A549 (cell line): Measurements from ENCODE around the gene TFAP2C. TPM values are rescaled to one million over a fixed set of nuclear protein-coding genes. Genes with fewer than 3 reads are reported as not detected.

Source experiments
- ATAC-seq, 2 experiments: fragments of 200-7000 bp in 1 of 2; fragments of >200 bp in 1 of 2; cut with Nextera tagmentation in 1 of 2; cut with Tn5 transposase in 1 of 2; 3 replicates each; pipeline versions ENCODE4 v1.8.0 to v1.9.1; 2018 to 2020; ENCODE audit warnings: mild to moderate bottlenecking in 1 of 2, moderate library complexity in 1 of 2
- CTCF ChIA-PET: fragments of 300-600 bp; sonication (Branson Sonifier 250); formaldehyde crosslinking; extraction: SDS; loops from one replicate; lab custom pipeline; 2021; ENCODE audit warnings: antibody characterized with exemption, inconsistent platforms; lab: Yijun Ruan, JAX
- POLR2A ChIA-PET: fragments of 350-600 bp; formaldehyde crosslinking; extraction: SDS; loops from one replicate; lab custom pipeline; 2021; ENCODE audit warnings: antibody characterized with exemption, inconsistent platforms; lab: Yijun Ruan, JAX
- DNase-seq, 2 experiments: peaks; one replicate each; pipeline versions ENCODE4 v3.0.0 to v3.0.0-alpha.2; 2011 to 2016; ENCODE audit warnings: low read depth in 1 of 2, low spot score in 1 of 2
- FAIRE-seq: peaks from 2 replicates; lab custom pipeline; 2011; peaks lifted over from hg19 to GRCh38; lab: Jason Lieb, UNC
- H3K27ac ChIP-seq, 2 experiments: fragments of >200 bp; sonication (Bioruptor Twin); formaldehyde crosslinking; 3 replicates each; pipeline ENCODE4 v1.5.1; 2016 to 2017
- H3K4me1 ChIP-seq: fragments of >200 bp; sonication (Bioruptor Twin); formaldehyde crosslinking; 3 replicates; pipeline ENCODE4 v1.6.1; 2016
- H3K4me2 ChIP-seq: fragments of >200 bp; sonication (Bioruptor Twin); formaldehyde crosslinking; 3 replicates; pipeline ENCODE4 v1.6.1; 2016
- H3K4me3 ChIP-seq: fragments of >200 bp; sonication (Bioruptor Twin); formaldehyde crosslinking; 3 replicates; pipeline ENCODE4 v1.5.1; 2016
- H3K9me3 ChIP-seq: fragments of >200 bp; sonication (Bioruptor Twin); formaldehyde crosslinking; 3 replicates; pipeline ENCODE4 v1.6.1; 2016
- BCL3 ChIP-seq: fragments of >200 bp; sonication (Bioruptor Twin); formaldehyde crosslinking; IDR thresholded peaks from 3 replicates; pipeline ENCODE4 v1.6.1; 2016
- BHLHE40 ChIP-seq: IDR thresholded peaks from 2 replicates; pipeline ENCODE4 v1.6.1; 2012; ENCODE audit warnings: low read depth, low read length, inconsistent platforms
- CBX8 ChIP-seq: fragments of 200-600 bp; sonication (generic); IDR thresholded peaks from 2 replicates; pipeline ENCODE4 v1.6.1; 2016
- CHD2 ChIP-seq: fragments of 150-350 bp; IDR thresholded peaks from 2 replicates; pipeline ENCODE4 v1.6.1; 2014; ENCODE audit warnings: low read length; ENCODE audit not compliant: partially characterized antibody
- CTCF ChIP-seq: fragments of >200 bp; sonication (Bioruptor Twin); formaldehyde crosslinking; IDR thresholded peaks from 3 replicates; pipeline ENCODE4 v1.5.1; 2016
- E2F6 ChIP-seq: IDR thresholded peaks from 2 replicates; pipeline ENCODE4 v1.6.1; 2012; ENCODE audit warnings: low read depth, borderline replicate concordance
- EHMT2 ChIP-seq: fragments of 200-600 bp; sonication (generic); IDR thresholded peaks from 2 replicates; pipeline ENCODE4 v1.6.1; 2016; ENCODE audit warnings: antibody characterized with exemption, low read depth, mild to moderate bottlenecking, moderate library complexity
- ESRRA ChIP-seq: fragments of 150-350 bp; IDR thresholded peaks from 2 replicates; pipeline ENCODE4 v1.6.1; 2014; ENCODE audit warnings: mild to moderate bottlenecking, low read length, borderline replicate concordance
- GATA3 ChIP-seq: IDR thresholded peaks from 2 replicates; pipeline ENCODE4 v1.6.1; 2012; ENCODE audit warnings: borderline replicate concordance
- JUN ChIP-seq, 2 experiments: fragments of >200 bp; sonication (Bioruptor Twin); formaldehyde crosslinking; IDR thresholded peaks; 2 replicates in 1 of 2; 3 replicates in 1 of 2; pipeline ENCODE4 v1.6.1; 2016 to 2017
- JUNB ChIP-seq: fragments of >200 bp; sonication (Bioruptor Twin); formaldehyde crosslinking; IDR thresholded peaks from 2 replicates; pipeline ENCODE4 v1.6.1; 2016
- KDM1A ChIP-seq: fragments of 200-600 bp; sonication (generic); IDR thresholded peaks from 2 replicates; pipeline ENCODE4 v1.6.1; 2016; ENCODE audit warnings: low read depth, mild to moderate bottlenecking
- KDM5A ChIP-seq: fragments of 200-600 bp; sonication (generic); IDR thresholded peaks from 2 replicates; pipeline ENCODE4 v1.6.1; 2016; ENCODE audit warnings: antibody characterized with exemption, mild to moderate bottlenecking
- MAFK ChIP-seq: fragments of 450-650 bp; IDR thresholded peaks from 2 replicates; pipeline ENCODE4 v1.6.1; 2014; ENCODE audit not compliant: partially characterized antibody
- MAX ChIP-seq: IDR thresholded peaks from 2 replicates; pipeline ENCODE4 v1.6.1; 2012
- MYC ChIP-seq: IDR thresholded peaks from 2 replicates; pipeline ENCODE4 v1.6.1; 2012; ENCODE audit warnings: mild to moderate bottlenecking, inconsistent platforms, low read length, improper control_type of control experiment, borderline replicate concordance
- NFE2L2 ChIP-seq: fragments of 150-350 bp; conservative IDR thresholded peaks from 2 replicates; pipeline ENCODE4 v1.6.1; 2014; ENCODE audit warnings: low read length
- NR3C1 ChIP-seq: fragments of >200 bp; sonication (Bioruptor Twin); formaldehyde crosslinking; IDR thresholded peaks from 3 replicates; pipeline ENCODE4 v1.6.1; 2017
- POLR2AphosphoS2 ChIP-seq: conservative IDR thresholded peaks from 2 replicates; pipeline ENCODE4 v1.6.1; 2012; ENCODE audit warnings: low read length, improper control_type of control experiment, inconsistent platforms
- RCOR1 ChIP-seq: fragments of 150-350 bp; IDR thresholded peaks from 2 replicates; pipeline ENCODE4 v1.6.1; 2014; ENCODE audit warnings: antibody characterized with exemption, low read length, low read depth
- REST ChIP-seq: fragments of 200-600 bp; sonication (generic); IDR thresholded peaks from 2 replicates; pipeline ENCODE4 v1.6.1; 2016; ENCODE audit warnings: antibody characterized with exemption, mild to moderate bottlenecking, moderate library complexity
- RNF2 ChIP-seq: fragments of 200-600 bp; sonication (generic); IDR thresholded peaks from 2 replicates; pipeline ENCODE4 v1.6.1; 2016; ENCODE audit warnings: low read depth, mild to moderate bottlenecking, antibody characterized with exemption, moderate library complexity, borderline replicate concordance
- SMC3 ChIP-seq: fragments of >200 bp; sonication (Bioruptor Twin); formaldehyde crosslinking; IDR thresholded peaks from 3 replicates; pipeline ENCODE4 v1.6.1; 2018; ENCODE audit warnings: inconsistent platforms
- SREBF2 ChIP-seq: fragments of 450-650 bp; IDR thresholded peaks from 2 replicates; pipeline ENCODE4 v1.6.1; 2014; ENCODE audit warnings: mild to moderate bottlenecking, moderate library complexity
- TP53 ChIP-seq: fragments of 250-450 bp; sonication (Bioruptor Pico); IDR thresholded peaks from 2 replicates; pipeline ENCODE4 v1.5.0; 2021; ENCODE audit warnings: mild to moderate bottlenecking, moderate library complexity
- WGBS: methylation state at CpG from one replicate; pipeline ENCODE4 v1.1.6; 2017; ENCODE audit errors: missing lambda C conversion rate; 5-methylcytosine and 5-hydroxymethylcytosine counted together
- polyA plus RNA-seq, 4 experiments: library from polyadenylated mRNA; depleted of rRNA in 3 of 4; stranded (reverse); fragments of >200 nt; fragmentation: RNase III in 1 of 4; extraction: RNeasy Plus Mini Kit Qiagen cat#74134 plus additional on column Dnase treatment in 1 of 4; gene quantifications; 2 replicates in 3 of 4; 3 replicates in 1 of 4; pipeline ENCODE4 v1.2.3, GENCODE V29; 2011 to 2017
- TF ChIP-seq, protein P1 (sequence below): fragments of 450-650 bp; IDR thresholded peaks from 2 replicates; pipeline ENCODE4 v1.6.1; 2014; ENCODE audit warnings: antibody characterized with exemption
- TF ChIP-seq, protein P2 (sequence below): fragments of 250-450 bp; sonication (Bioruptor Pico); IDR thresholded peaks from 2 replicates; pipeline ENCODE4 v1.5.0; 2021; ENCODE audit warnings: mild to moderate bottlenecking, moderate library complexity, borderline replicate concordance
- TF ChIP-seq, protein P3 (sequence below): fragments of >200 bp; sonication (Bioruptor Twin); formaldehyde crosslinking; IDR thresholded peaks from 2 replicates; pipeline ENCODE4 v1.6.1; 2016

Gene TFAP2C
- polyA plus RNA-seq, 2 of the 4 experiments (the other 2 are of a cell fraction), result 9.6 to 14.2 TPM

DNA sequence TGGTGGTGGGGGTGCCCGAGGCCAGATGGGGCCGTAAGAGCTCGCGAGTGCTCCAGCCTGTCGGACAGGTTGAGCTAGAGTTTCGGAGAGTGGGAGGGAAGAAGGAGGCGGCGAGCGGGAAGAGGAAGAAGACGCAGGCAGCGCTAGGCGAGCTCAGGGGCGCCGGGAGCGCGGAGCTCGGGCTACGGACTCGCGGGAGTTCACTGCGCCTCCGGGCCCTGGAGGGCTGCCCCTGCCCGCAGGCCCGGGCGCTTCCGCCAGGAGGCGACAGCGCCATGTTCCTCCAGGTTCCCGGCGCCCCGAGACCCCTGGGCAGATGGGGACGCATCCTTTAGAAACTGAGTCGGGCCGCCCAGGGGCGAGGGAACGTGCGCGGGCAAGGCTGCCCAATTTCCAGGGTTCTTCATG is 984 bp downstream of the TFAP2C start (continued):
- peak; percentile 38; the same call in 1 of the 2 replicates for TF ChIP-seq REST
- TF ChIP-seq, protein P1, sequence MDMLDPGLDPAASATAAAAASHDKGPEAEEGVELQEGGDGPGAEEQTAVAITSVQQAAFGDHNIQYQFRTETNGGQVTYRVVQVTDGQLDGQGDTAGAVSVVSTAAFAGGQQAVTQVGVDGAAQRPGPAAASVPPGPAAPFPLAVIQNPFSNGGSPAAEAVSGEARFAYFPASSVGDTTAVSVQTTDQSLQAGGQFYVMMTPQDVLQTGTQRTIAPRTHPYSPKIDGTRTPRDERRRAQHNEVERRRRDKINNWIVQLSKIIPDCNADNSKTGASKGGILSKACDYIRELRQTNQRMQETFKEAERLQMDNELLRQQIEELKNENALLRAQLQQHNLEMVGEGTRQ, result no peak
- no peak for TF ChIP-seq POLR2AphosphoS2
- TF ChIP-seq, protein P2, sequence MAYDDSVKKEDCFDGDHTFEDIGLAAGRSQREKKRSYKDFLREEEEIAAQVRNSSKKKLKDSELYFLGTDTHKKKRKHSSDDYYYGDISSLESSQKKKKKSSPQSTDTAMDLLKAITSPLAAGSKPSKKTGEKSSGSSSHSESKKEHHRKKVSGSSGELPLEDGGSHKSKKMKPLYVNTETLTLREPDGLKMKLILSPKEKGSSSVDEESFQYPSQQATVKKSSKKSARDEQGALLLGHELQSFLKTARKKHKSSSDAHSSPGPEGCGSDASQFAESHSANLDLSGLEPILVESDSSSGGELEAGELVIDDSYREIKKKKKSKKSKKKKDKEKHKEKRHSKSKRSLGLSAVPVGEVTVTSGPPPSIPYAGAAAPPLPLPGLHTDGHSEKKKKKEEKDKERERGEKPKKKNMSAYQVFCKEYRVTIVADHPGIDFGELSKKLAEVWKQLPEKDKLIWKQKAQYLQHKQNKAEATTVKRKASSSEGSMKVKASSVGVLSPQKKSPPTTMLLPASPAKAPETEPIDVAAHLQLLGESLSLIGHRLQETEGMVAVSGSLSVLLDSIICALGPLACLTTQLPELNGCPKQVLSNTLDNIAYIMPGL, result peak; percentile 64; the same call in 1 of the 2 replicates
- TF ChIP-seq E2F6, result 0 out of 2 replicates have a peak, but pooled peaks have one; percentile 5
- no peak for TF ChIP-seq BHLHE40
- TF ChIP-seq JUNB, result no peak
- TF ChIP-seq GATA3, result no peak
- TF ChIP-seq KDM5A, result 0 out of 2 replicates have a peak, but pooled peaks have one; percentile 18
- TF ChIP-seq JUN (IDR thresholded peaks at IDR 0.05), result peak in 1 of 2 experiments; percentile 31; a peak in 1 of 5 replicates
- peak; percentile 29; the same call in 1 of the 2 replicates for TF ChIP-seq MAX
- TF ChIP-seq SMC3, result peak; percentile 97
- TF ChIP-seq BCL3, result 0 out of 3 replicates have a peak, but pooled peaks have one; percentile 35
- TF ChIP-seq RCOR1, result no peak
- no peak for TF ChIP-seq CBX8

GRCh38 chr20:56630506-56631317 is 1.6 kb downstream of the TFAP2C start:
- Histone ChIP-seq H3K4me3 (peak overlapping the region; percentile 86), H3K4me2 (peak overlapping the region; percentile 96), H3K27ac (peak overlapping the region; percentile 90 to 94), H3K4me1 (peaks cover 39% of the 10 kb centered on the region), H3K9me3 (no peaks in the 10 kb centered on the region)
- FAIRE-seq (no peak), ATAC-seq (peak; percentile 52 to 70), DNase-seq (peak in 1 of 2 experiments; percentile 50)
- ChIA-PET CTCF (interaction anchor here (0.6 to 6.1 kb wide), 53 partner anchors 10 to 716 kb away, joined by 3 to 121 read pairs (median 5); no protein-coding TSS in a partner anchor), POLR2A (interaction anchor here (0.6 to 2.1 kb wide), 5 partner anchors 102 to 343 kb away, joined by 4 to 15 read pairs (median 5); no protein-coding TSS in a partner anchor)
- WGBS, result 46% methylated on average over 51 of the region's 82 CpGs
- TF ChIP-seq SREBF2, result no peak
- no peak for TF ChIP-seq MYC
- TF ChIP-seq JUNB, result no peak
- TF ChIP-seq ESRRA, result no peak
- no peak for TF ChIP-seq NFE2L2
- TF ChIP-seq, protein P3, sequence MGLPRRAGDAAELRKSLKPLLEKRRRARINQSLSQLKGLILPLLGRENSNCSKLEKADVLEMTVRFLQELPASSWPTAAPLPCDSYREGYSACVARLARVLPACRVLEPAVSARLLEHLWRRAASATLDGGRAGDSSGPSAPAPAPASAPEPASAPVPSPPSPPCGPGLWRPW, result no peak
- TF ChIP-seq NR3C1, result no peak
- no peak for TF ChIP-seq KDM5A
- TF ChIP-seq RNF2, result no peak
- no peak for TF ChIP-seq KDM1A
- TF ChIP-seq CTCF, result peak; percentile 24; the same call in 1 of the 3 replicates
- TF ChIP-seq TP53 (CRISPR knock-in tag), result no peak
- TF ChIP-seq MAFK, result no peak
- no peak for TF ChIP-seq CHD2
- no peak for TF ChIP-seq EHMT2
- TF ChIP-seq BHLHE40, result no peak
